SK-N-MC (cell line): ENCODE measurements around the gene BTK.

Experiments
- EZH2 ChIP-seq: fragments of 200-600 bp; sonication (generic); IDR thresholded peaks from one replicate; pipeline ENCODE4 v1.6.1; 2017; ENCODE audit warnings: antibody characterized with exemption
- FOXP2 ChIP-seq: optimal IDR thresholded peaks from 2 replicates; pipeline ENCODE3; 2011; ENCODE audit warnings: mild to moderate bottlenecking, moderate library complexity; ENCODE audit not compliant: insufficient read depth; ENCODE audit errors: extremely low read length, control extremely low read depth
- POLR2AphosphoS5 ChIP-seq: IDR thresholded peaks from 2 replicates; pipeline ENCODE4 v1.6.1; 2012; ENCODE audit warnings: mild to moderate bottlenecking, low read depth, low read length, borderline replicate concordance

DNA sequence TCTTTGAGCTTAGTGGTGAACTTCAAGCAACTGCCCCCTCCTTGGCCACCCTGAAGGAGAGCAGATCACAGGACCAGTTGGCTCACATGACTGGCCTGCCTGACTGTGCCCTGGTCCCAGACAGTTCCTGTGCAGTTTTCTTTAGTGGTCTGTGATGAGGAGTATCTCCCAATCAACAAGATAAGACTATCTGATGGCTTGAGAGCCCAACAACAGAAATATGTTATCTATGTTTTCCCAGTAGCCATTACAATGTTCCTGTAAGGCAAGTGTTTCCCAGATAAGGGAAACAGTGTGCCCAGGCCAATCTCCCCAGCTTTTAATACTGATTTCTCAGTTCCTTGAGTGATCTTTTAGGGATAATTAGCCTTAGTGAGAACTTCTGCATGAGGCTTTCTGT lies 23.2 kb downstream of the BTK start:
- no peak for TF ChIP-seq POLR2AphosphoS5
- TF ChIP-seq EZH2 = no peak
- no peak for TF ChIP-seq FOXP2
